B cell (primary cell): ENCODE measurements around the gene MRPL55.

Source experiments
- EZH2 ChIP-seq: IDR thresholded peaks from 2 replicates; pipeline ENCODE4 v1.6.1; 2012; ENCODE audit warnings: borderline replicate concordance, low read depth, mild to moderate bottlenecking, moderate library complexity, low read length; ENCODE audit not compliant: insufficient read depth, poor library complexity, severe bottlenecking
- TF ChIP-seq, protein P1 (sequence below): fragments of 200-600 bp; IDR thresholded peaks from one replicate; pipeline ENCODE4 v1.8.0; 2022; ENCODE audit warnings: antibody characterized with exemption, mild to moderate bottlenecking

GRCh38 chr1:228077565-228078330, 31.4 kb downstream of the MRPL55 start:
- TF ChIP-seq, protein P1, sequence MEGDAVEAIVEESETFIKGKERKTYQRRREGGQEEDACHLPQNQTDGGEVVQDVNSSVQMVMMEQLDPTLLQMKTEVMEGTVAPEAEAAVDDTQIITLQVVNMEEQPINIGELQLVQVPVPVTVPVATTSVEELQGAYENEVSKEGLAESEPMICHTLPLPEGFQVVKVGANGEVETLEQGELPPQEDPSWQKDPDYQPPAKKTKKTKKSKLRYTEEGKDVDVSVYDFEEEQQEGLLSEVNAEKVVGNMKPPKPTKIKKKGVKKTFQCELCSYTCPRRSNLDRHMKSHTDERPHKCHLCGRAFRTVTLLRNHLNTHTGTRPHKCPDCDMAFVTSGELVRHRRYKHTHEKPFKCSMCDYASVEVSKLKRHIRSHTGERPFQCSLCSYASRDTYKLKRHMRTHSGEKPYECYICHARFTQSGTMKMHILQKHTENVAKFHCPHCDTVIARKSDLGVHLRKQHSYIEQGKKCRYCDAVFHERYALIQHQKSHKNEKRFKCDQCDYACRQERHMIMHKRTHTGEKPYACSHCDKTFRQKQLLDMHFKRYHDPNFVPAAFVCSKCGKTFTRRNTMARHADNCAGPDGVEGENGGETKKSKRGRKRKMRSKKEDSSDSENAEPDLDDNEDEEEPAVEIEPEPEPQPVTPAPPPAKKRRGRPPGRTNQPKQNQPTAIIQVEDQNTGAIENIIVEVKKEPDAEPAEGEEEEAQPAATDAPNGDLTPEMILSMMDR = no peak
- TF ChIP-seq EZH2 = no peak
